ENCODE measurements around the gene PIR.
A peak's percentile ranks its signal among the peaks of the same experiment; 100 is the strongest.

GRCh38 chrX:15382813-15383212 lies 110.3 kb downstream of the PIR start:
- TF ChIP-seq SIN3A (IDR thresholded peaks at IDR 0.05; ENCODE audit: borderline replicate concordance, insufficient read depth, low read depth, low read length) = no peak
- TF ChIP-seq CTCF (IDR thresholded peaks at IDR 0.05) = peak; percentile 18; the same call in 1 of the 2 replicates
- TF ChIP-seq, protein P1, sequence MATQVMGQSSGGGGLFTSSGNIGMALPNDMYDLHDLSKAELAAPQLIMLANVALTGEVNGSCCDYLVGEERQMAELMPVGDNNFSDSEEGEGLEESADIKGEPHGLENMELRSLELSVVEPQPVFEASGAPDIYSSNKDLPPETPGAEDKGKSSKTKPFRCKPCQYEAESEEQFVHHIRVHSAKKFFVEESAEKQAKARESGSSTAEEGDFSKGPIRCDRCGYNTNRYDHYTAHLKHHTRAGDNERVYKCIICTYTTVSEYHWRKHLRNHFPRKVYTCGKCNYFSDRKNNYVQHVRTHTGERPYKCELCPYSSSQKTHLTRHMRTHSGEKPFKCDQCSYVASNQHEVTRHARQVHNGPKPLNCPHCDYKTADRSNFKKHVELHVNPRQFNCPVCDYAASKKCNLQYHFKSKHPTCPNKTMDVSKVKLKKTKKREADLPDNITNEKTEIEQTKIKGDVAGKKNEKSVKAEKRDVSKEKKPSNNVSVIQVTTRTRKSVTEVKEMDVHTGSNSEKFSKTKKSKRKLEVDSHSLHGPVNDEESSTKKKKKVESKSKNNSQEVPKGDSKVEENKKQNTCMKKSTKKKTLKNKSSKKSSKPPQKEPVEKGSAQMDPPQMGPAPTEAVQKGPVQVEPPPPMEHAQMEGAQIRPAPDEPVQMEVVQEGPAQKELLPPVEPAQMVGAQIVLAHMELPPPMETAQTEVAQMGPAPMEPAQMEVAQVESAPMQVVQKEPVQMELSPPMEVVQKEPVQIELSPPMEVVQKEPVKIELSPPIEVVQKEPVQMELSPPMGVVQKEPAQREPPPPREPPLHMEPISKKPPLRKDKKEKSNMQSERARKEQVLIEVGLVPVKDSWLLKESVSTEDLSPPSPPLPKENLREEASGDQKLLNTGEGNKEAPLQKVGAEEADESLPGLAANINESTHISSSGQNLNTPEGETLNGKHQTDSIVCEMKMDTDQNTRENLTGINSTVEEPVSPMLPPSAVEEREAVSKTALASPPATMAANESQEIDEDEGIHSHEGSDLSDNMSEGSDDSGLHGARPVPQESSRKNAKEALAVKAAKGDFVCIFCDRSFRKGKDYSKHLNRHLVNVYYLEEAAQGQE (IDR thresholded peaks at IDR 0.05; ENCODE audit: insufficient read depth in 1 of 2, low read depth in 2 of 2, low read length in 1 of 2) = no peak
- TF ChIP-seq POLR2AphosphoS5 (IDR thresholded peaks at IDR 0.05; ENCODE audit: low read depth, low read length) = no peak
- TF ChIP-seq TCF7L2 (IDR thresholded peaks at IDR 0.05; ENCODE audit: low read depth, low read length) = no peak

All from Panc1 (cell line).